ENCODE measurements around the gene GALNT2.

The GALNT2 gene

GRCh38 chr1:230224101-230224960 is 157.3 kb downstream of the GALNT2 start:
- H2AFZ ChIP-seq, result no peak overlapping the region
- no peaks in the 10 kb centered on the region for H3K4me1 ChIP-seq
- no peaks in the 10 kb centered on the region for H3K27me3 ChIP-seq (ENCODE audit: control insufficient read depth, insufficient read depth, low read length)
- H3K9ac ChIP-seq, result no peak overlapping the region
- no peak overlapping the region for H3K27ac ChIP-seq
- H3K79me2 ChIP-seq, result no peaks in the 10 kb centered on the region
- no peaks in the 10 kb centered on the region for H3K9me3 ChIP-seq (ENCODE audit: control insufficient read depth, low read length)
- H3K36me3 ChIP-seq (ENCODE audit: control insufficient read depth, insufficient read depth, low read length), result no peaks in the 10 kb centered on the region
- TF ChIP-seq CTCF (IDR thresholded peaks at IDR 0.05), result no peak
- no peak overlapping the region for H3K4me3 ChIP-seq (ENCODE audit: low read depth, low read length)
- no peak overlapping the region for H3K4me2 ChIP-seq (ENCODE audit: low read length)

- H3K9me3 ChIP-seq (ENCODE audit: control insufficient read depth, low read length), result no peaks in the 10 kb centered on the region
These were observed 159.2 kb downstream of the GALNT2 start for GRCh38 chr1:230226007-230226800.

GRCh38 chr1:230226814-230227213 is 159.8 kb downstream of the GALNT2 start:
- no peaks in the 10 kb centered on the region for H3K4me1 ChIP-seq
- H3K27me3 ChIP-seq (ENCODE audit: control insufficient read depth, insufficient read depth, low read length), result no peaks in the 10 kb centered on the region
- no peak for TF ChIP-seq CTCF (IDR thresholded peaks at IDR 0.05)
- H3K36me3 ChIP-seq (ENCODE audit: control insufficient read depth, insufficient read depth, low read length), result no peaks in the 10 kb centered on the region
- no peak overlapping the region for H3K27ac ChIP-seq
- no peak overlapping the region for H3K9ac ChIP-seq
- no peaks in the 10 kb centered on the region for H3K79me2 ChIP-seq
- H2AFZ ChIP-seq, result no peak overlapping the region
- H3K4me3 ChIP-seq (ENCODE audit: low read depth, low read length), result no peak overlapping the region
- H3K9me3 ChIP-seq (ENCODE audit: control insufficient read depth, low read length), result no peaks in the 10 kb centered on the region
- H3K4me2 ChIP-seq (ENCODE audit: low read length), result no peak overlapping the region

More at GRCh38 chr1:230226007-230226800, 159.2 kb downstream of the GALNT2 start:
- Histone ChIP-seq H3K4me3 (ENCODE audit: low read depth, low read length) (no peak overlapping the region), H3K27me3 (ENCODE audit: control insufficient read depth, insufficient read depth, low read length) (no peaks in the 10 kb centered on the region), H3K9ac (no peak overlapping the region), H3K79me2 (no peaks in the 10 kb centered on the region), H3K4me1 (no peaks in the 10 kb centered on the region), H3K36me3 (ENCODE audit: control insufficient read depth, insufficient read depth, low read length) (no peaks in the 10 kb centered on the region), H3K4me2 (ENCODE audit: low read length) (no peak overlapping the region), H2AFZ (no peak overlapping the region), H3K27ac (no peak overlapping the region)
- TF ChIP-seq CTCF (IDR thresholded peaks at IDR 0.05), result no peak

GRCh38 chr1:230228236-230228897 is 161.3 kb downstream of the GALNT2 start:
- Histone ChIP-seq H3K4me2 (ENCODE audit: low read length) (no peak overlapping the region), H3K9me3 (ENCODE audit: control insufficient read depth, low read length) (no peaks in the 10 kb centered on the region), H2AFZ (no peak overlapping the region), H3K9ac (no peak overlapping the region), H3K4me3 (ENCODE audit: low read depth, low read length) (no peak overlapping the region), H3K4me1 (no peaks in the 10 kb centered on the region), H3K79me2 (no peaks in the 10 kb centered on the region), H3K27me3 (ENCODE audit: control insufficient read depth, insufficient read depth, low read length) (no peaks in the 10 kb centered on the region), H3K36me3 (ENCODE audit: control insufficient read depth, insufficient read depth, low read length) (no peaks in the 10 kb centered on the region), H3K27ac (no peak overlapping the region)
- no peak for TF ChIP-seq CTCF (IDR thresholded peaks at IDR 0.05)

Data from parathyroid adenoma (tissue), 2 donors.